Tibial artery (tissue), 4 donors: ENCODE data around the gene B4GALNT4.
A peak's percentile ranks its signal among the peaks of the same experiment; 100 is the strongest.
"Not testable (repeated sequence)": the region's sequence is repeated elsewhere in the genome, so short reads cannot be mapped to it uniquely, and the experiment has no call there.

Experiments
- DNase-seq, 2 donors: peaks; one replicate each; pipeline ENCODE4 v3.0.0-alpha.2; 2019
- H3K27ac ChIP-seq, 2 donors: fragments of 200-600 bp; sonication (generic) in 1 of 2; 1 replicate in 1 of 2; 2 replicates in 1 of 2; pipeline ENCODE4 v1.5.1; 2018 to 2019; ENCODE audit warnings: mild to moderate bottlenecking in 1 of 2
- H3K27me3 ChIP-seq, 2 donors: fragments of 200-600 bp; sonication (generic) in 1 of 2; one replicate each; pipeline versions ENCODE4 v1.5.1 to v1.6.0; 2016 to 2019
- H3K36me3 ChIP-seq, 3 donors: fragments of 200-600 bp; sonication (generic) in 2 of 3; one replicate each; pipeline ENCODE4 v1.5.1; 2016 to 2019; ENCODE audit warnings: mild to moderate bottlenecking in 2 of 3
- H3K4me1 ChIP-seq, 4 donors: fragments of 200-600 bp; sonication (generic) in 2 of 4; 1 replicate in 3 of 4; 2 replicates in 1 of 4; pipeline ENCODE4 v1.5.1; 2016 to 2019
- H3K4me3 ChIP-seq, 2 donors: fragments of 200-600 bp; sonication (generic) in 1 of 2; 1 replicate in 1 of 2; 2 replicates in 1 of 2; pipeline ENCODE4 v1.5.1; 2018 to 2019; ENCODE audit warnings: mild to moderate bottlenecking in 2 of 2
- H3K9me3 ChIP-seq, 3 donors: fragments of 200-600 bp; sonication (generic) in 1 of 3; one replicate each; pipeline ENCODE4 v1.5.1; 2016 to 2019
- intact Hi-C: fragments of 100-400 bp; cut with DNase I; formaldehyde crosslinking; loops from one replicate; pipeline ENCODE4 v1.15.0; 2023; ENCODE audit warnings: low total_unique reads
- TF ChIP-seq, protein P1 (sequence below), 2 experiments: fragments of 200-600 bp in 1 of 2; fragments of 450-650 bp in 1 of 2; IDR thresholded peaks; one replicate each; pipeline ENCODE4 v1.5.1; 2017 to 2019; ENCODE audit warnings: antibody characterized with exemption in 2 of 2, mild to moderate bottlenecking in 1 of 2, moderate library complexity in 1 of 2

B4GALNT4 gene

DNA sequence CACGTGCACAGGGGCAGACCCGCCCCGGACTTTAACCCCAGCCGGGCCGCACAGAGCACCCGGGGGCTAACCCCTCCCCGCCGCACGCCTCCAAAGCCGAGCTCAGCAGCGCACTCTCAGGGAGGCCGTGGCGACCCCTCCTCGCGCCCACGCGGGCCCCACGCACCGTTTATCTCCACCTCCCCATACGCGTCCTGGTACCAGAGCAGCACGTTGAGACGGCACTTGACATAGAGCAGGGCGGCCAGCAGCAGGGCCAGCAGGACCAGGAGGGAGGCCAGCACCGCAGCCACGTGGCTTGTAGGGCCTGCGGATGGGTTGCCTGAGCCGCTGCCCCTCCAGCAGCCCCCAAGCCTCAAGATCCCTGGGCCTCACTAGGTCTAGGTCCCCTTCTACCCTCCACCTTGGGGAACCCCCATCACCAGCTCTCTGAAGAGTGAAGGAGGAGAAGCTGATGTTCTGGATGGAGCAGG is 38.4 kb downstream of the B4GALNT4 start:
- intact Hi-C loops: no loop called here
- no peak for DNase-seq
- peaks cover 0 to 31% (median 17%) of the 10 kb centered on the region in 4 donors for H3K4me1 ChIP-seq
- peaks cover 0 to 22% (median 0%) of the 10 kb centered on the region in 3 donors for H3K36me3 ChIP-seq
- TF ChIP-seq, protein P1, sequence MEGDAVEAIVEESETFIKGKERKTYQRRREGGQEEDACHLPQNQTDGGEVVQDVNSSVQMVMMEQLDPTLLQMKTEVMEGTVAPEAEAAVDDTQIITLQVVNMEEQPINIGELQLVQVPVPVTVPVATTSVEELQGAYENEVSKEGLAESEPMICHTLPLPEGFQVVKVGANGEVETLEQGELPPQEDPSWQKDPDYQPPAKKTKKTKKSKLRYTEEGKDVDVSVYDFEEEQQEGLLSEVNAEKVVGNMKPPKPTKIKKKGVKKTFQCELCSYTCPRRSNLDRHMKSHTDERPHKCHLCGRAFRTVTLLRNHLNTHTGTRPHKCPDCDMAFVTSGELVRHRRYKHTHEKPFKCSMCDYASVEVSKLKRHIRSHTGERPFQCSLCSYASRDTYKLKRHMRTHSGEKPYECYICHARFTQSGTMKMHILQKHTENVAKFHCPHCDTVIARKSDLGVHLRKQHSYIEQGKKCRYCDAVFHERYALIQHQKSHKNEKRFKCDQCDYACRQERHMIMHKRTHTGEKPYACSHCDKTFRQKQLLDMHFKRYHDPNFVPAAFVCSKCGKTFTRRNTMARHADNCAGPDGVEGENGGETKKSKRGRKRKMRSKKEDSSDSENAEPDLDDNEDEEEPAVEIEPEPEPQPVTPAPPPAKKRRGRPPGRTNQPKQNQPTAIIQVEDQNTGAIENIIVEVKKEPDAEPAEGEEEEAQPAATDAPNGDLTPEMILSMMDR (IDR thresholded peaks at IDR 0.05): no peak
- no peaks in the 10 kb centered on the region for H3K9me3 ChIP-seq
- no peak overlapping the region for H3K27ac ChIP-seq
- peak overlapping the region; percentile 56 to 66 for H3K4me3 ChIP-seq
- H3K27me3 ChIP-seq: peaks cover 0 to 28% of the 10 kb centered on the region in 2 donors

DNA sequence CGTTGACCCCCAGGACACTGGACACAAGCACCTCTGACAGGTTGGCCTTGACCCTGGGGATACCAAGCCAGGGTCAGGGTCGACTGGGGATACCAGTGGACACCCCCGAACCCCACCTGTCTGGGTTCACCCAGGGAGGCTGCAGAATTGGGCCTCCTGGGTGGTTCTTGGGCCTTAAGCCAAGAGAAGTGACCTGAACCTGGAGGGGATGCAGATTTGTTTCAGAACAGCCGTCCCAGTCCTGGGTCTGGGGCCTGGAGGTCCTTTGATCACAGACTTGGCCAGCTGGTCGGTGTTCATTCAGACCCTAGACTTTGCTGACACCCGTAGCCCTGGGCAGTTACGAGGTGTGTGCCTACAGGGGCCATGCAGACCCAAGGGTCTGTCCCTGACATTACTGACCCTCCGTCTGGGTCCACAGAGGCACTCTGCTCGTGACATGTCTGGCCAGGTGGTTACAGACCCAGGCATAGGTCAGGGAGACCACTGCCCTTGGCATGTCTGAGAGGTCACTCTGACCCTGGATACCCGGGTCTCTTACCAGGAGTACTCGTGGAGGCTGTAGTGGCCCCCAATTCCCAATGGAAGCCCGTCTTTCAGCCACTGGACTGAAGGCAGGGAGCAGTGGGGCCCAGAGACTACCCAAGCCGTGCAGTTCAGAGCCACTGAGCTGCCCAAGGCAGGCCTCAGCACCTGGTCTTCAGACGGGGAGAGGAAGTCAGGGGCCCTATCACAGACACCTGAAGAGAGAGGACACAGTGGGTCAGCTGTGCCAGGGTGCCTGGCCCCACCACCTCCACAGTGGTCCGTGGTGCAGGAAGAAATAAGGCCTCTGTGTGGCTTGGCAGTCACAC is 39.1 kb downstream of the B4GALNT4 start:
- intact Hi-C loops: no loop called here
- no peak overlapping the region for H3K27ac ChIP-seq
- peaks cover 0 to 23% of the 10 kb centered on the region in 2 donors for H3K27me3 ChIP-seq
- TF ChIP-seq, protein P1 (IDR thresholded peaks at IDR 0.05): no peak
- H3K9me3 ChIP-seq: no peaks in the 10 kb centered on the region
- no peak overlapping the region for H3K4me3 ChIP-seq
- peak in 1 of 2 donors; percentile 63 for DNase-seq
- peaks cover 0 to 31% (median 17%) of the 10 kb centered on the region in 4 donors for H3K4me1 ChIP-seq
- peaks cover 0 to 17% (median 0%) of the 10 kb centered on the region in 3 donors for H3K36me3 ChIP-seq

DNA sequence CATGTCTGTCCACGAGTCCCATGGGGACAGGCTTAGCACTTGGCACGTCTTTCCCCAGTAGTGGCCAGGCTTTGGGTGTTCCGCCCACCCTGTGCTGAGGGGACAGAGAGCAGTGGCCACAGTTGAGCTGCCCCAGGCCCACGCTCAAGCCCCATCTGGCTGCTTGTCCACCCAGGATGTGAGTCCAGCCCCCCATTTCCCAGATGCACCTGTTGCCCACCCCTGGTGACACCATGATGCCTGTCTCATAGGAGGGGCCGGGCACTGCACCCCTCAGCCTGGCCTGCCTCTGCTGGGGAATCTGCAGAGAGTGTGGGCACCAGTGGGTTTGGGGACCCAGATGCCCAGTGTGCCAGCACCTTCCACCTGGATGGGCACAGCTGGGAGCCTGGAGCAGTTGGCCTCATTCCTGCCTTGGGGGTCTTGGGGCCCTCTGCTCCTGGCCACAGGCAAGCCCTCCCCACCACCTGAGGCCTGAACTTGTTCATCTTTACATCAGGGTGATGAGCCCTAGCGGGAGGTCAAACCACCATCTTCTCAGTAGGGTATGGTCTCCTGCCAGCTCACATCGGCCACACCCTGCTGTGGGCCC is 39.8 kb downstream of the B4GALNT4 start:
- H3K9me3 ChIP-seq: no peaks in the 10 kb centered on the region
- H3K4me3 ChIP-seq: no peak overlapping the region
- DNase-seq: peak in 1 of 2 donors; percentile 58
- peaks cover 0 to 19% of the 10 kb centered on the region in 2 donors for H3K27me3 ChIP-seq
- intact Hi-C loops: no loop called here
- peaks cover 0 to 31% (median 17%) of the 10 kb centered on the region in 4 donors for H3K4me1 ChIP-seq
- no peak overlapping the region for H3K27ac ChIP-seq
- TF ChIP-seq, protein P1 (IDR thresholded peaks at IDR 0.05): no peak
- peaks cover 0 to 9% (median 0%) of the 10 kb centered on the region in 3 donors for H3K36me3 ChIP-seq

DNA sequence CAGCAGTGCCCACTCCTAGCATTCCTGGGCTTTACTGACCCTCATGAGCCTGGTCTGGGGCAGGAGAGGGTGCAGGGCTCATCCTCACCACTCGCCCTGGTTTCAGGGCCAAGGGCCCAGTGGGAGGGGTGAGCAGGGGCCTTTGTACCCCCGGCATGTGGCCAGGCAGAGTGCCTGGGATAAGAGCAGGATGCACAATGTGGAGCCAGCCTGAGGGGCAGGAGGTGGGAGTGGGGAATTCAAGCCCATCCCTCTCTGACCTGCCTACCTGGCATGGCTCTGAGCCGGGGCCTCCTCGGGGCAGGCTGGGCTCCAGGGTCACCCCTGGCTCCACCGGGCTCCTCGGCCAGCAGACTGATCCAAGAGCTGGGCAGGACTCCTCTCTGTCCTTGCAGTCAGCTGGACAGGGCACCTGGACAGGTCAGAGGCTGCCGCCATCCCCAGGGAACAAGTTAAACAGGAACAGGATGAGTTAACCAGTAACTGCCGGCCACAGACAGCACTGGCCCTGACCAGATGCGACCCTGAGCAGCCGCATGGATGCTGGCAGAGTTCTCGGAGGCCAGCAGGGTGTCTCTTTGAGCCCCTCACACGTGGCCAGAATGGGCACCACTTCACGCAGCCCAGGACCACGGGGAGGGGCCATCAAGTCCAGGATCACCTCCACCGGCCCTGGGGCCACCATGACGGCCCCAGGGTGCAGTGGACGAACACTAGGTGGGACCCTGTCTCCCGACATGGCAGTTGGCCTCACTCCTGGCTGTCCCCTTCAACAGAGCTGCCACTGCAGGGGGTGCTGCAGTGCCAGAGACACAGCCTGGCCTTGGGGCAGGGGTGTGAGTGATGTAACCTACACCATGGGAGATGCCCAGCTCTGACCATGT is 40.5 kb downstream of the B4GALNT4 start:
- no peak for DNase-seq
- Histone ChIP-seq H3K4me3 (no peak overlapping the region), H3K27me3 (peaks cover 0 to 25% of the 10 kb centered on the region in 2 donors), H3K27ac (no peak overlapping the region), H3K9me3 (no peaks in the 10 kb centered on the region), H3K36me3 (peaks cover 0 to 2% (median 0%) of the 10 kb centered on the region in 3 donors), H3K4me1 (peaks cover 0 to 31% (median 17%) of the 10 kb centered on the region in 4 donors)
- TF ChIP-seq, protein P1 (IDR thresholded peaks at IDR 0.05): no peak
- intact Hi-C loops: no loop called here

DNA sequence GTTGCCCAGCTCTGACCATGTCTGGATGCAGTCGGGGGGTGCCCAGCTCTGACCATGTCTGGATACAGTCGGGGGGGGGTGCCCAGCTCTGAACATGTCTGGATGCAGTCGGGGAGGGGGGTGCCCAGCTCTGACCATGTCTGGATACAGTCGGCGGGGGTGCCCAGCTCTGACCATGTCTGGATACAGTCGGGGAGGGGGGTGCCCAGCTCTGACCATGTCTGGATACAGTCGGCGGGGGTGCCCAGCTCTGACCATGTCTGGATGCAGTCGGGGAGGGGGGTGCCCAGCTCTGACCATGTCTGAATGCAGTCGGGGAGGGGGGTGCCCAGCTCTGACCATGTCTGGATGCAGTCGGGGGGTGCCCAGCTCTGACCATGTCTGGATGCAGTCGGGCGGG is 41.4 kb downstream of the B4GALNT4 start:
- intact Hi-C loops, H3K27ac ChIP-seq, H3K4me3 ChIP-seq, DNase-seq, H3K9me3 ChIP-seq, H3K36me3 ChIP-seq: not testable (repeated sequence)
- peaks cover 0 to 34% of the 10 kb centered on the region in 2 donors for H3K27me3 ChIP-seq
- H3K4me1 ChIP-seq: peaks cover 0 to 27% (median 17%) of the 10 kb centered on the region in 4 donors

DNA sequence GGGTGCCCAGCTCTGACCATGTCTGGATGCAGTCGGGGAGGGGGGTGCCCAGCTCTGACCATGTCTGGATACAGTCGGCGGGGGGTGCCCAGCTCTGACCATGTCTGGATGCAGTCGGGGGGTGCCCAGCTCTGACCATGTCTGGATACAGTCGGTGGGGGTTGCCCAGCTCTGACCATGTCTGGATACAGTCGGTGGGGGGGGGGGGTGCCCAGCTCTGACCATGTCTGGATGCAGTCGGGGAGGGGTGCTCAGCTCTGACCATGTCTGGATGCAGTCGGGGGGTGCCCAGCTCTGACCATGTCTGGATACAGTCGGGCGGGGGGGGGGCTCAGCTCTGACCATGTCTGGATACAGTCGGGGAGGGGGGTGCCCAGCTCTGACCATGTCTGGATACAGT is 42.2 kb downstream of the B4GALNT4 start:
- intact Hi-C loops, DNase-seq: not testable (repeated sequence)
- H3K4me1 ChIP-seq: peaks cover 0 to 27% (median 16%) of the 10 kb centered on the region in 4 donors

More for the DNA sequence above, 42.2 kb downstream of the B4GALNT4 start:
- H3K27ac ChIP-seq, H3K36me3 ChIP-seq, H3K9me3 ChIP-seq, H3K4me3 ChIP-seq: not testable (repeated sequence)
- peaks cover 0 to 42% of the 10 kb centered on the region in 2 donors for H3K27me3 ChIP-seq
